Endometrial microvascular endothelial cells (primary cell): ENCODE data around the gene MTHFSD. TPM values are rescaled to one million over a fixed set of nuclear protein-coding genes. Genes with fewer than 3 reads are reported as not detected.

ENCODE experiments used
- in situ Hi-C: cut with HindIII; loops from 2 replicates; pipeline ENCODE4 v1.10.0; 2017; ENCODE audit warnings: low sequenced_read_pairs, low pct_unique_long_range_greater_than_20kb; ENCODE audit errors: inconsistent ontology term
- total RNA-seq: library from RNA; depleted of rRNA; stranded (reverse); fragments of >200 nt; gene quantifications from one replicate; pipeline ENCODE4 v1.2.3, GENCODE V29; 2015; ENCODE audit errors: inconsistent ontology term

MTHFSD gene
- total RNA-seq, 1 donor from 2014 or later: 4.8 TPM

GRCh38 chr16:86498671-86499439, 56.2 kb downstream of the MTHFSD start:
- in situ Hi-C loops: no loop called here

- in situ Hi-C loops: no loop called here
Observed at GRCh38 chr16:86498155-86498670, 56.8 kb downstream of the MTHFSD start.

- in situ Hi-C loops: no loop called here
Observed at GRCh38 chr16:86497551-86498021, 57.4 kb downstream of the MTHFSD start.

DNA sequence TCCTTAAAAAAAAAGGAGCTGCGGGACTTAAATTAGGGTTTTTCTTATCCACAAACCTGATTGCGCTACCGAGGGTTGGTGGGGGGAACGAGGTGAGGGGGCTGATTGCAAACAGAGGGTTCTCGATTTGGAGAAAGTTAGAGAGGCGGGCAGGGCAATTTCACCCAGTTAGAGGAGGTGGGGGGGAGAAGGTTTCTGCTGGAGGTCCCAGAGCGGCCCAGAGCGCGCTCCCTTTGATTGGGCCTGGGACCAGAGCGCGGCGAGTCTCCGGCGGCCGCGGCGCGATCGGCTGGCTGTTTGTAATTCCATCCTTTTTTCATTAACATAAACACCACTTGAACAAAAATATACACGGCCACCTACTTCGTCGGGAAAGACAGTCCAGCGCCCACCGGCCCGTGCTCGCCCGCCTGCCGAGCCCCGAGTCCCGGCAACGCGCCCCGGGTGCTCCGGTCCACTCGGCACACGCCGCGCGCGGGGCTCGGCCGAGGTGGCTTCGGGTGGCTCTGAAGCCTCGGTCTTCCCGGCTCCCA, 58.0 kb downstream of the MTHFSD start:
- in situ Hi-C loops: no loop called here

DNA sequence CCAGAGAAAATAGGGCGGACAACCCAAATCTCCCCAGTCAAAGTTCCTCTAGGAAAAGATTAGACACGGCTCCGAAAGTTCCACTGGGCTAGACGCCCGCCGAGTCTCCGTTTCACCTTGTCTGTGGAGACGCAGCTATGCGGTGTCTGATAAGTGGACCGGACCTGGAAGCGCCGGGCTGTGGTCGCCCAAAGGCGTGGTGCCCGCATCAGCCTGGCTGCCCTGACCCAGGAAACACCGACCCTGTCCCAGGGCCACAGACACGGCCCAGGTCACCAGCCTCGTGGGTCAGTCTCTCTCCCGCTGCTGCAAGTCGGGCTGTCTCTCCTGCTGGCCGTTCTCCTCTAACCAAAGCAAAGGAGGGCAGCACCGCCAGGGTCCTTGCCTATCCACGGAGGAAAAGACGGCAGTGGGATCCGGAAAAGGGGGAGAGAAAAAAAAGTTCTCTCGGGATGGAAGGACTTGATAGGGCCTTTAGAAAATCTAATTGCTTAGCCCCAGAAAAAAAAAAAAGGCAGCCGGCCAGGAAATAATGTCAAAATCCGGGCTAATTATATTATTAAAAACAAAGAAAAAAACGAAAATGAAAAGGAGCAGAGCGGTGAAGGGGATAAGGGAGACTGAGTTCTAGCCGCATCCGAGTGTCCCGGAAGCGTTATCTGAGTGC, 58.6 kb downstream of the MTHFSD start:
- in situ Hi-C loops: no loop called here

DNA sequence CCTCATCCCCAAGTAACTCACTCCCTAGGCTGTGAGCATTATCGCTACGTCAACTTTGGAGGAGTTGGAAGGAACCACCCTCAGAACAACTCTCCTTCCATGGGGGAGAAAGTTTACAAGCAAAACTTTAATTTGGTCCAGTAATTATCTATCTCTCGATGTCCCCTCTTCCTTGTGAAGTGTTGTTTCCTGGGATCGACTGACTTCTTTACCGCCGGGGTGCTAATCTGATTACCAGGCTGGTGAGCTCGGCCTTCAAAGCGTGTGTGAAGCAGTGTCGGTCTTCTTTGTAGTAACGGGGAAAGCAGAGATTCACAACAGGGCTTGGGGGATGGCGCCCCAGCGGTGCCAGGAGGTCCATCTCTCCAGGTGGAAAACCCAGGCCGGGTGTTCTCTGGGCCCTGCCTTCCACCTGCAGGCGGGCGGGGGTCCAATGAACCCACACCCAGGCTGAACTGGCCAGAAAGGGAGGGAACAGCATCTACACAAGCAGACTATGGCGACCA, 59.2 kb downstream of the MTHFSD start:
- in situ Hi-C loops: no loop called here

DNA sequence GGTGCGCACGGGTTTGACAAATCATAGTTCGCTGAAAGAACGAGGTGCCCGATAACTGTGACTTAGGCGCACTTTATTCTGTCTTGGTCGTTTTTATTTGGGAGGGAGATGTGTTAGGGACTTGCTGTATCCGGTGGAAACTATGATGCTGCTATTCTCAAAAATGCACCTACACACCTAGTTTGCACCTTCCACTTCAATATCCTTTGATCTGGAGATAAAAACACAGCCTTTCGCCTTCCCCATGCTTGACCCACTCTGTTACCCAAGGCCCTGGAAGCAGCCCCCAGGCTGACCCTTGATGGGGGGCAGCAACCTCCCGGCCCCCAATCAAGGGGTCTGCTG, 59.7 kb downstream of the MTHFSD start:
- in situ Hi-C loops: no loop called here

DNA sequence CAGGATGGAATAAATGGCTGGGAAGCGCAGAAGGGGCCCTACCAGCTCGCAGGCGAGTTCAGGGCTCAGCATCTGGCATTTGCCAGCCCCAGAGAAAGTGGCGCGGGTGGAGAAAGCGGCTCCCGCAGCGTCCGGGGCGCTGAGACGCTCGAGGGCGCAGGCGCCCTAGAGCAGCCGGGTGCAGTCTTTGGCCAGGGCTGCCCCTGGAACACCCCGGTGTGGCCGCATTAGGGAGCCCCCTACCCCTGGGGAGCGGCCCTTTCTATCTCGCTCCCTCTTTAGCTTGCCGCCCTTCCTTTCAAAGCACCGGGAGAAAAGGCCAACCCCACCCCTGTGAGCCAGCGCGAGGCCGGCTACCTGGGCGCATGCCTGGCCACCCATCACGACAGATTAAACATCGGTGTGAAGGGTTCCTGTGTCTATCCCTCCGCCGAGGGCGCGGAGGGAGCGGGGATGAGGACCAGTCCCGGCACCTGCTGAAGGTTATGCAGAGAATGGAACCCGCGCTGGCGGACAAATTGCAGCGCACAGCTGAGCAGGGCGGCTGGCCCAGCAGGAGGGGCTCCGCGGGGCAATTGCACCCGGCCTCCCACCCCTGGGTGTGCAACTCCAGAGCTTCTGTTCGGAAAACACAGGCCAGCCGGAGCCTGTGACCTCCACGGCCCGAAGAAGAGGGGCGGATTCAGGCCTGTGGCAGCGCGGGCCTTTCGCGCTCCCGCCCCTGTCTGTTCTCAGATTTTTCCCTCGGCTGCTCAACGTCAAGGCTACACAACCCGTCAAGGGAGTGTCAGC, 60.3 kb downstream of the MTHFSD start:
- in situ Hi-C loops: no loop called here

DNA sequence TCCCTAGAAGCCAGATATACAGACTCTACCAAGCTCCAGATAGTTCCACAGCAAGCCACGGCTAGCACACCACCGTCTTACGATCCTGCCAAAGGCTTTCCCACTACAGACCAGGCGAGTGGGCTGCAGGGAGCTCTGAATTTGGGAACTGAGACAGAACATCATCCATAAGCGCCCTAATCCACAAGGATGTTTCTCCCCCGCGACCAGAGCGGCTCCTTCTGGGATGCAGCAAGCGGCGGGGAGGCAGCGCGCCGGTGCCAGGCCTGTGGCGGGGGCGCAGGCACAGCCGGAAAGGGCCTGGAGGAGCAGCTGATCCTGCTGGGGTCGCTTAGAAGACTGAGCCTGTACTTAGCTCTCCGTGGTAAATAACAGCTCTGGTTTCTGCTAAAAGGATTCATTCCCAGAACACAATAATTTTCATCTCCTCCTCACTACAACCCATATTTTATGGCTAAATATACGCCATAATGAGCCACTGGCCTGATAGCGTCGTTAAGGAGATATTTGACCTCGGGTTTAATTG, 60.9 kb downstream of the MTHFSD start:
- in situ Hi-C loops: no loop called here

GRCh38 chr16:86492961-86493629, 61.9 kb downstream of the MTHFSD start:
- in situ Hi-C loops: no loop called here

DNA sequence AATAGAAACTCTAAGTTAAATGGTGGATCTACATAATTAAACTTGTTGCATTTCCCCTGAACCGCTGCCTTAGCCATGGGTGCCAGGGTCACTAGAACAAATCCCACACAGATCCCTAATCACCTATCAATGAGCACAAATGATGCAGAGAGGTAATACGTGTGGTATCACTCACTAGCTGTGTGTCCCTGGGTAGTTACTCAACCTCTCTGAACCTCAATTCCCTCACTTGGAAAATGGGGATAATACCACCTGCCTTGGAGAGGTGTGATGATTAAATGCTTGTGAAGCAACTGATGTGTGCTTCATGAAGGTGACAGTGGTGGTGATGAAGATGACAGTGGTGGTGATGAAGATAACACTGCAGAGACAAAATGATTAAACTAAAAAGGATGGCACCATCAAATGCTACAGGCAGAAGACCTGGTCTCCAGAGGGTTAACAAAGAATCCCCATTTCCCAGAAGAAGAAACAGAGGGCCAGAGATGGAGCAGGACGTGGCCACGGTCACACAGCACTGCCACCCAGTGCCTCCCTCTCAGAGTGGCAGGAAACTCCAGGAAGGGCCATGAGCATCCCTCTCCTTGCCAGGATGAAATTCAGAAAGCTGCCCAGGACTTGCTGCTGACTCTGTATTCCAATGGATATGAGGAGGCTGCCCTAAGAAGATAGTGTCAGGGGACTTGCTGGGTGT, 62.6 kb downstream of the MTHFSD start:
- in situ Hi-C loops: no loop called here

GRCh38 chr16:86491640-86492023, 63.4 kb downstream of the MTHFSD start:
- in situ Hi-C loops: no loop called here

DNA sequence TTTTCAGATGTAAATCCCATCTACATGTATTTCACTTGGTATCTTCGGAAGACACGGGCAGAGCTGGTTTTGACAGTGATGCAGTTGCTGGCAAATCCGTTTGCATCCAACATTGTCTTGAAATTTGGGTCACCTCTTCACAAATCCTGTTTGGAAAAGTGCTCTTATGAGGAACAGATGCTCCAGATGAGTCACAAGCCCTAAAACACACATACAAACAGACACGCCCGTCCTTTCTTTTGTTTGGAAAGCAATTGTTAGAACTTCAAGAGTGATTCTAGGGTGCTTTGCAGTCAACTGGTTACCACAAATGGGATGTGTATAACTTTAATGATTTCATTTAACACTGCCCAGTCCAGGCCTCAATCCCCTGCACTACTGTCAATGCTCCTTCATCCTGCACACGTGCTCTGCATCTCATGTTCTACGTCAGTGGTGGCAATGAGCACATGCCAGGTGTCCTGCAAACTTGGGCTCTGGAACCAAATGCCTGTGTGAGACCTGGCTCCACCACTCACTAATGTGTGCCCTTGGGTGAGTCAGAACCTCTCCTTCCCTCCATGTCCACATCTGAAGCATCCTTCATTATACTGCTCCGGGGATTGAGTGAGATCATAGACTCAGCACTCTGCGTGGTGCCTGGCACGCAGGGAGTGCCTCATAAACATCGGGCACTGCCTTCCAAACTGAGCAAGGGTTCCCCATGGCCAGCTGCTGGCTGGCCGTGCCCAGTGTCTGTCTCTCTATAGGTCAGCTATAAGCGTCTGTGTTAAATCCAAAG, 64.0 kb downstream of the MTHFSD start:
- in situ Hi-C loops: no loop called here

DNA sequence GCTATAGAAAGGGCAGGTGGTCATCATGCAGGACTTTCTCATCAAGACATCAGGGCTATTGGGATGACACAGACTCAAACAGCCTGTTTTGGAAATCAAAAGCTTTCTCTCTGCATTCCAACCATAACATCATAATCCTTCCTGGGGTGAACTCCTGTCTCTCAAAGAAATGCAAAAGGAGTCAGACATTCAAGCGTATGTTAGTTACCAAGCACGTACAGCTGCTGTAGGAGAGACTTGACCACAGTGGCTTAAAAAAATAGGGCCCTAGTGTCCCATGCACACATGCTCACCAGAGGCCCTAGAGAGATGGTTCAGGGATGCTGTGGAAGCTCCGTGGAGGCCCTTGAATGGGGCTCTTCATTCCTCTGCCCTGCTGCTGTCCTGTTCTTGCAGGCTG, 69.3 kb downstream of the MTHFSD start:
- in situ Hi-C loops: no loop called here

DNA sequence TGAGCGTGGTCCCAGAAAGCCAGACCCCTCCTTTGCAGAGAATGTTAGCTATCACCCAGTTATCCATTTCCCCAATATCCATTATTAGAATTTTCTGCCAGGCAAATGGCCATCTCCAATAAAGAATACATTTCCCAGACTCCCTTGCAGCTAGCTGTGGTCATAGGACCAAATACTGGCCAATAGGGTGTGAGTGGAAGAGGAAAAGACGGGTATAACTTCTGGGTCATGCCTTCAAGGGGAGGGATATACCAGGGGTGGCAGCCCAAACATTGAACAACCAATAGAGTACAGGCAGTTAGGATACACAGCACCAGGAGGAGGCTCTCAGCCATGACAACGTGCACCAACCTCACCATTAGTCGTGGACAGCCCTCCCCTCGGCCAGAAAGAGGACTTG, 70.8 kb downstream of the MTHFSD start:
- in situ Hi-C loops: no loop called here

GRCh38 chr16:86481607-86482006, 73.4 kb downstream of the MTHFSD start:
- in situ Hi-C loops: no loop called here

DNA sequence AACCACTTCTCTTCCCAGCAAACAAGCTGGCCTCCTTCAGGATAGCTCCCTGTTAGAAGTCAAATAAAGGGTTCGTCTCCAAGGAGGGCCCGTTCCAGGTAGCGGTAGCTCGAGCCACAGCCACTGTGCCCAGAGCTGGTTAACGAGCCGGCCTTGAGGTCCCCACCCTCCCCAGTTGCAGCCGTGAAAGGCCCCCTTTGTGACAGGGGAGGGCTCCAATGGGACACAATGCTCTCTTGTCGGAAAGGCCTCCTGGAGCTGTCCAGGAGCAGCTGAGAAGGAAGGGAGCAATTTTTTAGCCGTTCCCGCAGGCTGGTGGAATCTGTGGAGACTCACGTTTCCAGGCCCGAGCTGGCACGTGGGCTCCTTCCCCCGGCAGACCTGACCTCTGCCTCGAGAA, 74.6 kb downstream of the MTHFSD start:
- in situ Hi-C loops: no loop called here
